Smooth muscle cell (in vitro differentiated cells): Measurements from ENCODE around the gene GLRA1. TPM values are rescaled to one million over a fixed set of nuclear protein-coding genes. Genes with fewer than 3 reads are reported as not detected.
A peak's percentile ranks its signal among the peaks of the same experiment; 100 is the strongest.

ENCODE experiments used
- DNase-seq: peaks from one replicate; lab custom pipeline; 2025; ENCODE audit not compliant: unreplicated experiment; lab: John Stamatoyannopoulos, UW
- H2AFZ ChIP-seq: fragments of 200-600 bp; sonication (generic); 2 replicates; pipeline ENCODE4 v1.6.0; 2016; ENCODE audit warnings: antibody characterized with exemption, low read depth, mild to moderate bottlenecking
- H3F3A ChIP-seq: fragments of 200-600 bp; sonication (generic); 2 replicates; pipeline ENCODE4 v1.6.0; 2017; ENCODE audit warnings: antibody characterized with exemption, low read depth
- H3K27ac ChIP-seq: fragments of 200-600 bp; sonication (generic); 2 replicates; pipeline ENCODE4 v1.5.1; 2016; ENCODE audit warnings: low read depth, mild to moderate bottlenecking
- H3K27me3 ChIP-seq: fragments of 200-600 bp; sonication (generic); 2 replicates; pipeline ENCODE4 v1.6.1; 2016; ENCODE audit warnings: low read depth, mild to moderate bottlenecking
- H3K36me3 ChIP-seq: fragments of 200-600 bp; sonication (generic); 2 replicates; pipeline ENCODE4 v1.5.1; 2016; ENCODE audit warnings: low read depth
- H3K4me1 ChIP-seq: fragments of 200-600 bp; sonication (generic); 2 replicates; pipeline ENCODE4 v1.5.1; 2016; ENCODE audit warnings: low read depth
- H3K4me2 ChIP-seq: fragments of 200-600 bp; sonication (generic); 2 replicates; pipeline ENCODE4 v1.6.0; 2016; ENCODE audit warnings: mild to moderate bottlenecking
- H3K4me3 ChIP-seq: fragments of 200-600 bp; sonication (generic); 2 replicates; pipeline ENCODE4 v1.5.1; 2016; ENCODE audit warnings: mild to moderate bottlenecking
- H3K79me2 ChIP-seq: fragments of 200-600 bp; sonication (generic); 2 replicates; pipeline ENCODE4 v1.6.0; 2016; ENCODE audit warnings: low read depth, mild to moderate bottlenecking
- H3K9ac ChIP-seq: fragments of 200-600 bp; sonication (generic); 2 replicates; pipeline ENCODE4 v1.6.0; 2016; ENCODE audit warnings: low read depth
- H3K9me3 ChIP-seq: fragments of 200-600 bp; sonication (generic); replicated peaks from 2 replicates; pipeline ENCODE4 v1.5.1; 2016; ENCODE audit warnings: low read depth
- H4K20me1 ChIP-seq: fragments of 200-600 bp; sonication (generic); 2 replicates; pipeline ENCODE4 v1.6.0; 2016; ENCODE audit warnings: low read depth
- WGBS: methylation state at CpG from one replicate; pipeline ENCODE4 v1.1.7; 2016; ENCODE audit warnings: low lambda C conversion rate; 5-methylcytosine and 5-hydroxymethylcytosine counted together
- polyA plus RNA-seq: library from polyadenylated mRNA; unstranded; fragments of >200 nt; fragmentation: Nextera tagmentation; extraction: Ambion mirVana; gene quantifications from 2 replicates; pipeline ENCODE4 v1.2.1, GENCODE V29; 2016
- small RNA-seq: library from RNA; depleted of rRNA; stranded (forward); fragments of <200 nt; gene quantifications from one replicate; pipeline ENCODE3, GENCODE V24; 2014
- total RNA-seq: library from RNA; depleted of rRNA; stranded (reverse); fragments of >200 nt; gene quantifications from 2 replicates; pipeline ENCODE4 v1.2.3, GENCODE V29; 2014
- TF ChIP-seq, protein P1 (sequence below): fragments of 200-600 bp; sonication (generic); IDR thresholded peaks from 2 replicates; pipeline ENCODE4 v1.5.1; 2017; ENCODE audit warnings: borderline replicate concordance, mild to moderate bottlenecking, antibody characterized with exemption; ENCODE audit not compliant: insufficient read depth, poor library complexity, severe bottlenecking

The GLRA1 gene
- total and polyA plus RNA-seq, 2 experiments from 2014 or later: not detected

DNA sequence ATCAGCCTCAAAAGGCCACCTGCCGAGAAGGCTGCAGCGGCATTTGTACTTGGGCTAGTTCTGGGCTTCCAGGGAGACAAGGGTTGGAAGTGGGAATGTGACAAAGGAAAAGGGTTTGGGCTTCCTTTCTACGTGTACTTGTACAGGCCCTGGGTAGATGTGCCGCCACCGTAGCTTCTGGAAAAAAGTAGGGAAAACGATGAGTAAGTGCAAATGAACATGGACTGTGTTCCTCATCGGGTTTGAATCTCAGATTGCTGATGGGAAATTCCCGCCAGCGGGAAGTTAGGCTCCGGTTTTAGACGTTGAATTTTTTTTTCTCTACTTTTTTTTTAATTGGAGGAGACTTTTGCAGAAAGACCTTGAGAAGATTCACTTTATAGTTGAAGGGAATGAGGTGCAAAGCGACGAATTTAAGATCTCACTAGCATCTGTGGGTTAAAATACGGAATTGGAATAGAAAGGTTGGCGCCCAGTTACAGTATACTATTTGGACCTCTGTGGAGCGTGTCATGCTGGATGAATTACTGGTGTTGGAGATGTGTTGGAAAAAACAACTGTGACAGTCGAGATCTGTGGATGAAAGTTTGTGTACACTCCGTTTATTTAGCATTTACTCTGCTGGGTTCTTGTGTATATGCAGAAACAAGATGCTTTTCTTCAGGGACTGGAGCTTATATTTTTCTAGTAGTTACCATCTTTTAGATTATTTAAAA lies 151.6 kb downstream of the GLRA1 start:
- H3K4me2 ChIP-seq: peak overlapping the region; percentile 98
- peaks cover 7% of the 10 kb centered on the region for H3F3A ChIP-seq
- H3K4me1 ChIP-seq: peaks cover 36% of the 10 kb centered on the region
- H3K27ac ChIP-seq: peak overlapping the region; percentile 87
- no peak for DNase-seq
- peak overlapping the region; percentile 92 for H3K4me3 ChIP-seq
- peak overlapping the region; percentile 88 for H3K9ac ChIP-seq
- H2AFZ ChIP-seq: peak overlapping the region; percentile 20
- no peaks in the 10 kb centered on the region for H3K36me3 ChIP-seq
- no peaks in the 10 kb centered on the region for H3K27me3 ChIP-seq
- peaks cover 59% of the 10 kb centered on the region for H4K20me1 ChIP-seq
- no peaks in the 10 kb centered on the region for H3K9me3 ChIP-seq
- H3K79me2 ChIP-seq: peaks cover 59% of the 10 kb centered on the region
- WGBS: under 1% methylated on average over 18 of the region's 18 CpGs
- TF ChIP-seq, protein P1, sequence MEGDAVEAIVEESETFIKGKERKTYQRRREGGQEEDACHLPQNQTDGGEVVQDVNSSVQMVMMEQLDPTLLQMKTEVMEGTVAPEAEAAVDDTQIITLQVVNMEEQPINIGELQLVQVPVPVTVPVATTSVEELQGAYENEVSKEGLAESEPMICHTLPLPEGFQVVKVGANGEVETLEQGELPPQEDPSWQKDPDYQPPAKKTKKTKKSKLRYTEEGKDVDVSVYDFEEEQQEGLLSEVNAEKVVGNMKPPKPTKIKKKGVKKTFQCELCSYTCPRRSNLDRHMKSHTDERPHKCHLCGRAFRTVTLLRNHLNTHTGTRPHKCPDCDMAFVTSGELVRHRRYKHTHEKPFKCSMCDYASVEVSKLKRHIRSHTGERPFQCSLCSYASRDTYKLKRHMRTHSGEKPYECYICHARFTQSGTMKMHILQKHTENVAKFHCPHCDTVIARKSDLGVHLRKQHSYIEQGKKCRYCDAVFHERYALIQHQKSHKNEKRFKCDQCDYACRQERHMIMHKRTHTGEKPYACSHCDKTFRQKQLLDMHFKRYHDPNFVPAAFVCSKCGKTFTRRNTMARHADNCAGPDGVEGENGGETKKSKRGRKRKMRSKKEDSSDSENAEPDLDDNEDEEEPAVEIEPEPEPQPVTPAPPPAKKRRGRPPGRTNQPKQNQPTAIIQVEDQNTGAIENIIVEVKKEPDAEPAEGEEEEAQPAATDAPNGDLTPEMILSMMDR: no peak

Small RNA genes lying within 50 kb of the gene (small RNA-seq; reads per million reads assigned to genes)
- gene RNA5SP198: not detected

Other genes starting within 250 kb of the GLRA1 start
- gene SPARC, start 237.9 kb downstream of the GLRA1 start, total RNA-seq: 7,113 and 8,137 TPM in 2 replicates
- gene SPARC, start 237.9 kb downstream of the GLRA1 start, polyA plus RNA-seq: 13,534 and 19,518 TPM in 2 replicates
- 73.3 and 84.3 TPM in 2 replicates for gene ATOX1, start 166.2 kb downstream of the GLRA1 start, total RNA-seq
- 315 and 337 TPM in 2 replicates for gene ATOX1, start 166.2 kb downstream of the GLRA1 start, polyA plus RNA-seq
- gene G3BP1, start 152.9 kb downstream of the GLRA1 start, total RNA-seq: 96.8 and 99.4 TPM in 2 replicates
- 63.2 and 69.5 TPM in 2 replicates for gene G3BP1, start 152.9 kb downstream of the GLRA1 start, polyA plus RNA-seq